Natural killer cell treated with Interleukin-12 subunit alpha and Interleukin-12 subunit beta and Interleukin-15 and Interleukin-18, amount 100 ng/mL, for 72 hours (primary cell): Measurements from ENCODE around the gene SEC61A2. TPM values are rescaled to one million over a fixed set of nuclear protein-coding genes. Genes with fewer than 3 reads are reported as not detected.

Experiments
- total RNA-seq, 2 donors: library from RNA; stranded (reverse); gene quantifications; one replicate each; pipeline ENCODE4 v1.2.3, GENCODE V29; 2022

SEC61A2 gene
- total RNA-seq, 2 donors from 2014 or later = 30.3 to 54.8 TPM

Other genes with a start within 250 kb of the SEC61A2 start
- gene UPF2, start 86.9 kb upstream of the SEC61A2 start, total RNA-seq = 10 to 100 TPM; 39.6 to 55.1 TPM
- 10 to 100 TPM; 28.9 to 31.5 TPM for gene DHTKD1, start 60.7 kb upstream of the SEC61A2 start, total RNA-seq
- 100 to 1,000 TPM; 102 to 111 TPM for gene NUDT5, start 66.2 kb downstream of the SEC61A2 start, total RNA-seq
- gene CDC123, start 66.5 kb downstream of the SEC61A2 start, total RNA-seq = 100 to 1,000 TPM; 161 to 167 TPM
- 10 to 100 TPM; 16.3 to 36.9 TPM for gene CAMK1D, start 219.9 kb downstream of the SEC61A2 start, total RNA-seq